Inflammatory macrophage (primary cell): ENCODE measurements around the gene COPG2.
"Not testable (repeated sequence)": the region's sequence is repeated elsewhere in the genome, so short reads cannot be mapped to it uniquely, and the experiment has no call there.

Experiments
- DNase-seq, 2 donors: peaks; one replicate each; pipeline ENCODE4 v3.0.0-alpha.2; 2020 to 2022

COPG2 gene

GRCh38 chr7:130560972-130561371, 107.6 kb downstream of the COPG2 start:
- peak; percentile 21 to 38 for DNase-seq

- no peak for DNase-seq
Measured at GRCh38 chr7:130559184-130559583, 109.4 kb downstream of the COPG2 start.

GRCh38 chr7:130554481-130554880, 114.1 kb downstream of the COPG2 start:
- no peak for DNase-seq

GRCh38 chr7:130553398-130554029, 115.0 kb downstream of the COPG2 start:
- no peak for DNase-seq

GRCh38 chr7:130544356-130544755, 124.2 kb downstream of the COPG2 start:
- DNase-seq = no peak

GRCh38 chr7:130543487-130544010, 125.0 kb downstream of the COPG2 start:
- no peak for DNase-seq

GRCh38 chr7:130542297-130542696, 126.3 kb downstream of the COPG2 start:
- not testable (repeated sequence) for DNase-seq

GRCh38 chr7:130541287-130541686, 127.3 kb downstream of the COPG2 start:
- not testable (repeated sequence) for DNase-seq

GRCh38 chr7:130537894-130538293, 130.7 kb downstream of the COPG2 start:
- DNase-seq = not testable (repeated sequence)

- DNase-seq = no peak
Measured at GRCh38 chr7:130529417-130529816, 139.1 kb downstream of the COPG2 start.

- DNase-seq = not testable (repeated sequence)
Measured at GRCh38 chr7:130527752-130528355, 140.7 kb downstream of the COPG2 start.

GRCh38 chr7:130524628-130525027, 143.9 kb downstream of the COPG2 start:
- DNase-seq = no peak

- DNase-seq = not testable (repeated sequence)
Measured at GRCh38 chr7:130523519-130524125, 144.9 kb downstream of the COPG2 start.

GRCh38 chr7:130521258-130521951, 147.1 kb downstream of the COPG2 start:
- DNase-seq = no peak

- no peak for DNase-seq
Measured at GRCh38 chr7:130515315-130516040, 153.1 kb downstream of the COPG2 start.

- no peak for DNase-seq
Measured at GRCh38 chr7:130513447-130513846, 155.1 kb downstream of the COPG2 start.

GRCh38 chr7:130512038-130512437, 156.5 kb downstream of the COPG2 start:
- not testable (repeated sequence) for DNase-seq

GRCh38 chr7:130506358-130506757, 162.2 kb downstream of the COPG2 start:
- no peak for DNase-seq

- no peak for DNase-seq
Measured at GRCh38 chr7:130505753-130506152, 162.8 kb downstream of the COPG2 start.

GRCh38 chr7:130500910-130501309, 167.6 kb downstream of the COPG2 start:
- DNase-seq = no peak

GRCh38 chr7:130500463-130500862, 168.1 kb downstream of the COPG2 start:
- no peak for DNase-seq

- no peak for DNase-seq
Measured at GRCh38 chr7:130494431-130494858, 174.1 kb downstream of the COPG2 start.
